Psoas muscle (tissue), 8 donors: ENCODE data around the gene ANKH. TPM values are rescaled to one million over a fixed set of nuclear protein-coding genes. Genes with fewer than 3 reads are reported as not detected.
"Not testable (repeated sequence)": the region's sequence is repeated elsewhere in the genome, so short reads cannot be mapped to it uniquely, and the experiment has no call there.

Experiments
- ATAC-seq, 4 donors: fragments of 200-7000 bp; cut with Tn5 transposase; one replicate each; pipeline ENCODE4 v1.9.1; 2020; ENCODE audit warnings: moderate library complexity in 3 of 4, mild to moderate bottlenecking in 2 of 4
- DNase-seq, 2 donors: peaks; one replicate each; pipeline ENCODE4 v3.0.0-alpha.2; 2020
- H3K27ac ChIP-seq: fragments of 200-600 bp; one replicate; pipeline ENCODE4 v1.8.0; 2022
- H3K27me3 ChIP-seq, 3 donors: fragments of 200-600 bp in 1 of 3; one replicate each; pipeline versions ENCODE4 v1.6.1 to v1.8.0; 2013 to 2022; ENCODE audit warnings: low read length in 2 of 3, mild to moderate bottlenecking in 2 of 3, moderate library complexity in 1 of 3; ENCODE audit not compliant: insufficient read depth in 3 of 3
- H3K36me3 ChIP-seq, 2 donors: fragments of 200-600 bp in 1 of 2; one replicate each; pipeline versions ENCODE4 v1.6.1 to v1.8.0; 2013 to 2022; ENCODE audit warnings: low read depth in 1 of 2, mild to moderate bottlenecking in 1 of 2, moderate library complexity in 1 of 2; ENCODE audit not compliant: insufficient read depth in 1 of 2
- H3K4me1 ChIP-seq: fragments of 200-600 bp; one replicate; pipeline ENCODE4 v1.8.0; 2022
- H3K4me3 ChIP-seq: fragments of 200-600 bp; one replicate; pipeline ENCODE4 v1.8.0; 2022; ENCODE audit warnings: mild to moderate bottlenecking
- H3K9me3 ChIP-seq: fragments of 200-600 bp; one replicate; pipeline ENCODE4 v1.8.0; 2022
- CTCF ChIP-seq: fragments of 200-600 bp; IDR thresholded peaks from one replicate; pipeline ENCODE4 v1.8.0; 2022; ENCODE audit warnings: antibody characterized with exemption
- WGBS, 3 donors: extraction: QIAGEN DNeasy Blood & Tissue Kit; methylation state at CpG; one replicate each; pipeline versions ENCODE4 v1.1.6 to v1.1.7; 2013; 5-methylcytosine and 5-hydroxymethylcytosine counted together
- intact Hi-C, 2 donors: fragments of 100-400 bp; cut with DNase I; formaldehyde crosslinking; loops; one replicate each; pipeline versions ENCODE4 v1.11.0 to v1.14.2; 2022
- polyA plus RNA-seq, 3 donors: library from polyadenylated mRNA; stranded (reverse); fragments of 200-250 nt; gene quantifications; one replicate each; pipeline ENCODE4 v1.2.3, GENCODE V29; 2013
- total RNA-seq, 4 donors: library from RNA; stranded (reverse); fragmentation: NEBNext Ultra II Directional in 2 of 4; extraction: Animal tissue kit (Norgen Biotek cat#: 25700) in 2 of 4; gene quantifications; one replicate each; pipeline versions ENCODE4 v1.2.1 to v1.2.4, GENCODE V29; 2021 to 2023
- donor health status: healthy with polysubstance abuse.
- donor health status: DM: no; HTN: no; CAD: no; lungs with moderate emphysema.
- donor health status: Bipolar disorder and iron deficiency.
- donor health status: healthy.
- donor health status: DM: yes; HTN: yes; CAD: no.
- donor health status: DM: no; HTN: no; CAD: no.
- donor health status: DM: no; HTN: no; CAD: no.
- donor health status: DM: yes; HTN: yes; CAD: no.

Gene ANKH
- total and polyA plus RNA-seq, 7 donors = 24.0 to 92.8 (median 63.0) TPM

GRCh38 chr5:14851050-14851419, 20.5 kb downstream of the ANKH start:
- Histone ChIP-seq H3K27me3 (no peaks in the 10 kb centered on the region), H3K9me3 (no peaks in the 10 kb centered on the region), H3K4me1 (peaks cover 39% of the 10 kb centered on the region), H3K27ac (no peak overlapping the region), H3K36me3 (no peaks in the 10 kb centered on the region), H3K4me3 (no peak overlapping the region)
- DNase-seq (no peak), ATAC-seq (peak in 1 of 4 donors; percentile 13)
- no peak for TF ChIP-seq CTCF
- WGBS, 3 donors = 50 to 68% (median 58%) methylated on average over 5 of the region's 5 CpGs
- intact Hi-C loops = no loop called here

GRCh38 chr5:14850419-14851049, 21.0 kb downstream of the ANKH start:
- Histone ChIP-seq H3K4me1 (peaks cover 38% of the 10 kb centered on the region), H3K4me3 (no peak overlapping the region), H3K9me3 (no peaks in the 10 kb centered on the region), H3K36me3 (no peaks in the 10 kb centered on the region), H3K27ac (no peak overlapping the region), H3K27me3 (no peaks in the 10 kb centered on the region)
- no peak for ATAC-seq
- no peak for TF ChIP-seq CTCF
- no peak for DNase-seq
- intact Hi-C loops = no loop called here
- WGBS, 3 donors = 58 to 73% (median 64%) methylated on average over 9 of the region's 9 CpGs

GRCh38 chr5:14849516-14850294, 21.9 kb downstream of the ANKH start:
- no peaks in the 10 kb centered on the region for H3K36me3 ChIP-seq
- ATAC-seq (no peak), DNase-seq (no peak)
- no peaks in the 10 kb centered on the region for H3K9me3 ChIP-seq
- 85 to 90% (median 88%) methylated on average over 14 of the region's 14 CpGs for WGBS, 3 donors
- peaks cover 30% of the 10 kb centered on the region for H3K4me1 ChIP-seq
- no peaks in the 10 kb centered on the region for H3K27me3 ChIP-seq
- no peak for TF ChIP-seq CTCF
- H3K27ac ChIP-seq = no peak overlapping the region
- intact Hi-C loops = no loop called here
- H3K4me3 ChIP-seq = no peak overlapping the region

DNA sequence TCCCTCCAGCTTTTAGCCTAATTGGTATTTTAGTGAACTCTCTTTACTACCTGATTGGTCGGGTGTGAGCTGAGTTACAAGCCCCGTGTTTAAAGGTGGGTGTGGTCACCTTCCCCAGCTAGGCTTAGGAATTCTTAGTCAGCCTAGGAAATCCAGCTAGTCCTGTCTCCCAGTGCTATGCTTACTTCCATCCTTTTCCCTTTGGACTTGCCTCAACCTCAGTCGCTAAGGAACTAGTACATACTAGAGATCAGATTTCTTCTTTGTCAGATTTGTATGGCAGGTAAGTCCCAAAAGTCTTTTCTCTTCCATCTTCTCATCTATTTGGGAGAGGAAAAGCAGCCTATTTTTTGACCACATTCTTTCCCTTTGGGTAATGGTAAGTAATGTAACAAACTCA, 22.6 kb downstream of the ANKH start:
- 50 to 79% (median 53%) methylated on average over 3 of the region's 3 CpGs for WGBS, 3 donors
- H3K27me3 ChIP-seq, H3K36me3 ChIP-seq, ATAC-seq, DNase-seq, intact Hi-C loops, H3K9me3 ChIP-seq, H3K4me3 ChIP-seq: not testable (repeated sequence)
- peaks cover 24% of the 10 kb centered on the region for H3K4me1 ChIP-seq
- peak overlapping the region; percentile 30 for H3K27ac ChIP-seq

- no peaks in the 10 kb centered on the region for H3K27me3 ChIP-seq
- no peak for ATAC-seq
- intact Hi-C loops = no loop called here
Observed at GRCh38 chr5:14848385-14848784, 23.2 kb downstream of the ANKH start.

More at GRCh38 chr5:14848385-14848784, 23.2 kb downstream of the ANKH start:
- H3K27ac ChIP-seq = no peak overlapping the region
- no peak for DNase-seq
- H3K36me3 ChIP-seq = no peaks in the 10 kb centered on the region
- no peaks in the 10 kb centered on the region for H3K9me3 ChIP-seq
- no peak for TF ChIP-seq CTCF
- 94% methylated on average over 21 of the region's 21 CpGs for WGBS, 3 donors
- H3K4me1 ChIP-seq = peaks cover 24% of the 10 kb centered on the region
- H3K4me3 ChIP-seq = no peak overlapping the region
